ENCODE measurements around the gene TEAD2.

The TEAD2 gene

GRCh38 chr19:49348305-49349189, 13.7 kb downstream of the TEAD2 start:
- no peaks in the 10 kb centered on the region for H3K9me3 ChIP-seq (ENCODE audit: insufficient read depth, low read length, severe bottlenecking)
- H2AFZ ChIP-seq (ENCODE audit: low read depth, low read length), result no peak overlapping the region
- no peak overlapping the region for H3K4me3 ChIP-seq (ENCODE audit: low read depth in 1 of 2, low read length in 2 of 2)
- H3K36me3 ChIP-seq (ENCODE audit: insufficient read depth, low read length), result no peaks in the 10 kb centered on the region
- H3K79me2 ChIP-seq (ENCODE audit: insufficient read depth, low read length), result no peaks in the 10 kb centered on the region
- no peak for DNase-seq
- no peak overlapping the region for H3K9ac ChIP-seq (ENCODE audit: low read depth, low read length)
- H4K20me1 ChIP-seq (ENCODE audit: insufficient read depth, low read length), result no peaks in the 10 kb centered on the region
- TF ChIP-seq CTCF (IDR thresholded peaks at IDR 0.05; ENCODE audit: borderline replicate concordance, extremely low read depth, low read length, poor library complexity, severe bottlenecking) (no peak), EZH2 (IDR thresholded peaks at IDR 0.05; ENCODE audit: borderline replicate concordance, low read depth, low read length, severe bottlenecking) (no peak)
- no peak overlapping the region for H3K4me2 ChIP-seq (ENCODE audit: insufficient read depth, low read length)
- no peak overlapping the region for H3K27ac ChIP-seq (ENCODE audit: low read length)
- H3K4me1 ChIP-seq (ENCODE audit: insufficient read depth, low read length), result no peaks in the 10 kb centered on the region
- H3K27me3 ChIP-seq (ENCODE audit: insufficient read depth, low read length, poor library complexity), result no peaks in the 10 kb centered on the region
- no peak for ATAC-seq (ENCODE audit: insufficient read depth, low read depth)

- no peaks in the 10 kb centered on the region for H4K20me1 ChIP-seq (ENCODE audit: insufficient read depth, low read length)
- no peak overlapping the region for H3K4me2 ChIP-seq (ENCODE audit: insufficient read depth, low read length)
- no peaks in the 10 kb centered on the region for H3K9me3 ChIP-seq (ENCODE audit: insufficient read depth, low read length, severe bottlenecking)
- H3K4me3 ChIP-seq (ENCODE audit: low read depth in 1 of 2, low read length in 2 of 2), result no peak overlapping the region
- H3K36me3 ChIP-seq (ENCODE audit: insufficient read depth, low read length), result no peaks in the 10 kb centered on the region
- no peaks in the 10 kb centered on the region for H3K4me1 ChIP-seq (ENCODE audit: insufficient read depth, low read length)
- DNase-seq (no peak), ATAC-seq (ENCODE audit: insufficient read depth, low read depth) (peak; percentile 35; the same call in 1 of the 3 replicates)
- H3K27me3 ChIP-seq (ENCODE audit: insufficient read depth, low read length, poor library complexity), result no peaks in the 10 kb centered on the region
- no peak for TF ChIP-seq EZH2 (IDR thresholded peaks at IDR 0.05; ENCODE audit: borderline replicate concordance, low read depth, low read length, severe bottlenecking)
- TF ChIP-seq CTCF (IDR thresholded peaks at IDR 0.05; ENCODE audit: borderline replicate concordance, extremely low read depth, low read length, poor library complexity, severe bottlenecking), result no peak
- H3K27ac ChIP-seq (ENCODE audit: low read length), result no peak overlapping the region
- H2AFZ ChIP-seq (ENCODE audit: low read depth, low read length), result no peak overlapping the region; the same call in 1 of the 2 replicates
- H3K79me2 ChIP-seq (ENCODE audit: insufficient read depth, low read length), result no peaks in the 10 kb centered on the region
- H3K9ac ChIP-seq (ENCODE audit: low read depth, low read length), result no peak overlapping the region
Observed at GRCh38 chr19:49347835-49348234, 14.4 kb downstream of the TEAD2 start.

- DNase-seq (no peak), ATAC-seq (ENCODE audit: insufficient read depth, low read depth) (no peak)
- H3K4me2 ChIP-seq (ENCODE audit: insufficient read depth, low read length), result no peak overlapping the region
- no peaks in the 10 kb centered on the region for H3K27me3 ChIP-seq (ENCODE audit: insufficient read depth, low read length, poor library complexity)
- no peaks in the 10 kb centered on the region for H3K36me3 ChIP-seq (ENCODE audit: insufficient read depth, low read length)
- no peaks in the 10 kb centered on the region for H3K4me1 ChIP-seq (ENCODE audit: insufficient read depth, low read length)
- no peak overlapping the region for H3K9ac ChIP-seq (ENCODE audit: low read depth, low read length)
- H3K79me2 ChIP-seq (ENCODE audit: insufficient read depth, low read length), result no peaks in the 10 kb centered on the region
- no peak overlapping the region for H3K27ac ChIP-seq (ENCODE audit: low read length)
- H4K20me1 ChIP-seq (ENCODE audit: insufficient read depth, low read length), result no peaks in the 10 kb centered on the region
- H2AFZ ChIP-seq (ENCODE audit: low read depth, low read length), result no peak overlapping the region
- H3K9me3 ChIP-seq (ENCODE audit: insufficient read depth, low read length, severe bottlenecking), result no peaks in the 10 kb centered on the region
- H3K4me3 ChIP-seq (ENCODE audit: low read depth in 1 of 2, low read length in 2 of 2), result no peak overlapping the region
- no peak for TF ChIP-seq EZH2 (IDR thresholded peaks at IDR 0.05; ENCODE audit: borderline replicate concordance, low read depth, low read length, severe bottlenecking)
- no peak for TF ChIP-seq CTCF (IDR thresholded peaks at IDR 0.05; ENCODE audit: borderline replicate concordance, extremely low read depth, low read length, poor library complexity, severe bottlenecking)
Observed at GRCh38 chr19:49347191-49347590, 15.0 kb downstream of the TEAD2 start.

Measured in DND-41 (cell line).